Measurements from ENCODE around the gene KCNJ3. TPM values are rescaled to one million over a fixed set of nuclear protein-coding genes. Genes with fewer than 3 reads are reported as not detected.

The KCNJ3 gene
- total and polyA plus RNA-seq, 7 experiments from 2014 or later = not detected

DNA sequence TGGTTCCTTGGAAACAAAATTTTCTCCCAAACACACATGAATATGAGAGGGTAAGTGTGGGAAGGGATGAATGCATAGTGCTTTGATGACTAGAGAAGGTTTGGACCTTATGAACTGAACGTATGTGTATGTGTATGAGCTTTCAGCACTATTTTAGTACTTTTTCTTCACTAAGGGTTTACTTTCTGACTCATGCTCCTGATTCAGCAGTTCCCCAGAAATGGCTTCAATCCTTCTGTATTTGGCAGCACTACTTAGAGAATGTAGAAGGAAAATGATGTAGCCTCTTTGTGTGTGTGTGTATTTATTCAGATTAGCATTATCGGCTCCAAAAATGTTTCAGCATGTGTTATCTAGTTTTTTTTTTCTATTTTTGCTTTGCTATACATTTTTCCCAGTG is 22.2 kb downstream of the KCNJ3 start:
- Histone ChIP-seq H3K36me3 (ENCODE audit: control insufficient read depth in 2 of 3, insufficient read depth in 3 of 3, low read length in 3 of 3) (no peaks in the 10 kb centered on the region), H3K27ac (ENCODE audit: low read depth, low read length) (no peak overlapping the region), H3K4me3 (ENCODE audit: low read length) (no peak overlapping the region), H3K4me1 (ENCODE audit: control insufficient read depth in 2 of 2, insufficient read depth in 2 of 2, low read length in 2 of 2) (no peaks in the 10 kb centered on the region), H3K9me3 (ENCODE audit: control insufficient read depth in 2 of 3, low read length in 3 of 3) (no peaks in the 10 kb centered on the region), H3K27me3 (ENCODE audit: control insufficient read depth in 2 of 2, insufficient read depth in 2 of 2, low read length in 2 of 2) (no peaks in the 10 kb centered on the region)
- H3K4me3 Mint-ChIP-seq = no peak overlapping the region
- H3K36me3 Mint-ChIP-seq = no peaks in the 10 kb centered on the region
- ATAC-seq (no peak), DNase-seq (no peak)
- no peak overlapping the region for H3K27ac Mint-ChIP-seq
- ChIA-PET CTCF (no interaction called here), POLR2A (no interaction called here)
- H3K27me3 Mint-ChIP-seq = no peaks in the 10 kb centered on the region
- peaks cover 0 to 6% (median 0%) of the 10 kb centered on the region in 11 donors for H3K9me3 Mint-ChIP-seq
- intact Hi-C loops (cut with micrococcal nuclease) = no loop called here
- no peaks in the 10 kb centered on the region for H3K4me1 Mint-ChIP-seq

DNA sequence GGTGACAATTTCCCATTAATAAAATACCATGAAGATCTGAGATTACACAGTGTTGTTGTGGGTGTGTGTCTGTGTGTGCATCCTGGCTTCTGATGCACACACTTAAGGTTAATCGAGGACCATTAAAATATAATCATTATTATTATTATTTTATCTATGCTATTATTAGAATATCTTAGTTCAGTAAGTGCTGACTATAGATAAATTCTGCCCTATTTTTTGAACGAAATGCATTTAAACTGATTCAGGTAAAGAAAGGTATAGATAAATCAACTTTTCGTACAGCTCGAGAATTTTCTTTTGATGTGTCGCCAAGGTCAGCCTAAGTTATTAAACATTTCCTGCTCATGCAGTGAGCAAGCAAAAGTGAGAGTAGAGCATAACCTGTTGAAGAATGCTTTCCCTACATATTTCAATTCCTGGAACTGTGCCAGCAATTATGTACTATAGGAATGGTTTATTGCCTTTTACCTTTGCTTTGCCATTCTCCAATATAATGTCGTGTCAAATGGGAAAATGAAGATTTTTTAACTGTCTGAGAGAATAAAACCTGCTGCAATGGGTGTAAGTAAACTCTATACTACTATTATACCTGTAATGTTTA is 25.8 kb downstream of the KCNJ3 start:
- POLR2A ChIA-PET = no interaction called here
- ATAC-seq = no peak

DNA sequence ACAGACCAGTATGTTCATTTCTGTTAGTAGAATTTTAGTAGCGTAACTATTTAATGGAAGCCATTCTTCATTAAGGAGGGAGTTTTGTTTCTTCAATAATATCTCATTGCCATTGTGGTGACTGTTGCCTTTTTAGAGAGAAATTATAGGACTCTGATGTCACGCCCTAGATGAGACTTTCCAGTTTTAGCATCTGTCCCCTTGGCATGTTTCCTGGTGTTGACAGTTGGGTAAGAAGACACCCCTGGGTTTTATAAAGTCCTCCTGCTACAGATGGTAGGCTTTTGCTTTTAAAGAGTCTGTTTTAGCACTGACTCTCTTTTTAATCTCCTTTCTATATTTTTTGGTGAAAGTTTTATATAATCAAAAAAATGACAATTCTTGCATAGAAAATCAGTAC is 41.9 kb downstream of the KCNJ3 start:
- no peaks in the 10 kb centered on the region for H3K4me1 Mint-ChIP-seq
- no peaks in the 10 kb centered on the region for H3K4me1 ChIP-seq (ENCODE audit: control insufficient read depth in 2 of 2, insufficient read depth in 2 of 2, low read length in 2 of 2)
- H3K4me3 Mint-ChIP-seq = no peak overlapping the region

More for the DNA sequence above, 25.8 kb downstream of the KCNJ3 start:
- Histone ChIP-seq H3K36me3 (ENCODE audit: control insufficient read depth in 2 of 3, insufficient read depth in 3 of 3, low read length in 3 of 3) (no peaks in the 10 kb centered on the region), H3K4me3 (ENCODE audit: low read length) (no peak overlapping the region), H3K27ac (ENCODE audit: low read depth, low read length) (no peak overlapping the region), H3K27me3 (ENCODE audit: control insufficient read depth in 2 of 2, insufficient read depth in 2 of 2, low read length in 2 of 2) (no peaks in the 10 kb centered on the region), H3K4me1 (ENCODE audit: control insufficient read depth in 2 of 2, insufficient read depth in 2 of 2, low read length in 2 of 2) (no peaks in the 10 kb centered on the region), H3K9me3 (ENCODE audit: control insufficient read depth in 2 of 3, low read length in 3 of 3) (no peaks in the 10 kb centered on the region)
- DNase-seq = no peak
- no peaks in the 10 kb centered on the region for H3K36me3 Mint-ChIP-seq
- H3K27ac Mint-ChIP-seq = no peak overlapping the region
- CTCF ChIA-PET = no interaction called here
- intact Hi-C loops (cut with micrococcal nuclease) = no loop called here
- H3K9me3 Mint-ChIP-seq = peaks cover 0 to 6% (median 0%) of the 10 kb centered on the region in 11 donors
- no peaks in the 10 kb centered on the region for H3K27me3 Mint-ChIP-seq
- no peak overlapping the region for H3K4me3 Mint-ChIP-seq
- H3K4me1 Mint-ChIP-seq = no peaks in the 10 kb centered on the region

DNA sequence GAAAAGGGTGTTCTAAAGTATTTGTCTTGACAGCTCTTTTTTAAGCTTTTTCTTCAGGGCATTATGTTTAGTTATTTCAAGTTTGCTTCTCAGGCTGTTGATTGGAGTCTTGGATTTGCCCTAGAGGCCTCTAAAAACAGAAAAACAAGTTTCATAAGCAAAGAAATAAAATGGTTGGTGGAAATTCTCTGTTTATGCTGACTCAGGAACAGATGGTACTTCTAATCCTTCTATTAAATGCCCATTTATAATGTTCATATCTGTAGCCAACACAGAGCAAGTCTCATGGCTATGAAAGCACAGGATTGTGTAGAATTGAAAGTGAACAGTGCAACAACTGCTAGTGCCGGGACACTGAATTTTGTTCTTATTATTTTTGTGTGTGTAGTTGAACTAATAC is 60.4 kb downstream of the KCNJ3 start:
- Histone ChIP-seq H3K4me1 (ENCODE audit: control insufficient read depth in 2 of 2, insufficient read depth in 2 of 2, low read length in 2 of 2) (no peaks in the 10 kb centered on the region), H3K27me3 (ENCODE audit: control insufficient read depth in 2 of 2, insufficient read depth in 2 of 2, low read length in 2 of 2) (no peaks in the 10 kb centered on the region), H3K27ac (ENCODE audit: low read depth, low read length) (no peak overlapping the region), H3K4me3 (ENCODE audit: low read length) (no peak overlapping the region), H3K9me3 (ENCODE audit: control insufficient read depth in 2 of 3, low read length in 3 of 3) (no peaks in the 10 kb centered on the region), H3K36me3 (ENCODE audit: control insufficient read depth in 2 of 3, insufficient read depth in 3 of 3, low read length in 3 of 3) (no peaks in the 10 kb centered on the region)
- Mint-ChIP-seq H3K36me3 (no peaks in the 10 kb centered on the region), H3K27me3 (no peaks in the 10 kb centered on the region), H3K27ac (no peak overlapping the region), H3K9me3 (peaks cover 0 to 14% (median 0%) of the 10 kb centered on the region in 11 donors), H3K4me3 (no peak overlapping the region), H3K4me1 (no peaks in the 10 kb centered on the region)
- DNase-seq (no peak), ATAC-seq (no peak)
- ChIA-PET POLR2A (no interaction called here), CTCF (no interaction called here)
- intact Hi-C loops (cut with micrococcal nuclease) = no loop called here

More for the DNA sequence above, 41.9 kb downstream of the KCNJ3 start:
- ChIA-PET CTCF (interaction anchor here (0.7 kb wide), 1 partner anchor 26 kb away, joined by 3 read pairs; no protein-coding TSS in a partner anchor), POLR2A (no interaction called here)
- ATAC-seq = no peak
- no peak for DNase-seq
- intact Hi-C loops (cut with micrococcal nuclease) = no loop called here
- no peak overlapping the region for H3K27ac Mint-ChIP-seq
- no peak overlapping the region for H3K4me3 ChIP-seq (ENCODE audit: low read length)
- peaks cover 0 to 30% (median 1%) of the 10 kb centered on the region in 11 donors for H3K9me3 Mint-ChIP-seq
- no peaks in the 10 kb centered on the region for H3K36me3 Mint-ChIP-seq
- no peaks in the 10 kb centered on the region for H3K27me3 ChIP-seq (ENCODE audit: control insufficient read depth in 2 of 2, insufficient read depth in 2 of 2, low read length in 2 of 2)
- no peaks in the 10 kb centered on the region for H3K36me3 ChIP-seq (ENCODE audit: control insufficient read depth in 2 of 3, insufficient read depth in 3 of 3, low read length in 3 of 3)
- H3K27ac ChIP-seq (ENCODE audit: low read depth, low read length) = no peak overlapping the region
- H3K27me3 Mint-ChIP-seq = no peaks in the 10 kb centered on the region
- H3K9me3 ChIP-seq (ENCODE audit: control insufficient read depth in 2 of 3, low read length in 3 of 3) = no peaks in the 10 kb centered on the region

DNA sequence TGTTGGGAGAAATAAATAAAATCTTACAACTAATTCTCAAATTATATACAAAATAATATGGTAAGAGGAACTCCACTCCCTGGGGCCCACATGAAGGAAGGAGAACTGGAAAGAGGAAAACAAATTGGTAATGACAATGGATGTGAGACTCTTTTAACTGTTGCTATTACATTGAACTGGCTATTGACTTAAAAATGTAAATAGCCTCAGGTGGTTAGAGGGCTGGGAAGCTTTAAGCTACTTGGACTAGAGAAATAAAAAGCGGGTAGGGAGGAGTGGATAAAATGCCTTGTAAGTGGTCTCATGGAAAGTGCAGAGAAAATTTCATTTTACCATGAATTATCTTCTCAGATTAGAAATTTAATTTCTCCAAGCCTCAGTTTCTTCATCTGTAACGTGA is 64.1 kb downstream of the KCNJ3 start:
- no peaks in the 10 kb centered on the region for H3K9me3 ChIP-seq (ENCODE audit: control insufficient read depth in 2 of 3, low read length in 3 of 3)
- H3K4me1 Mint-ChIP-seq = no peaks in the 10 kb centered on the region
- no peak overlapping the region for H3K4me3 ChIP-seq (ENCODE audit: low read length)
- H3K27me3 ChIP-seq (ENCODE audit: control insufficient read depth in 2 of 2, insufficient read depth in 2 of 2, low read length in 2 of 2) = no peaks in the 10 kb centered on the region
- no peaks in the 10 kb centered on the region for H3K4me1 ChIP-seq (ENCODE audit: control insufficient read depth in 2 of 2, insufficient read depth in 2 of 2, low read length in 2 of 2)
- CTCF ChIA-PET = no interaction called here
- H3K27me3 Mint-ChIP-seq = no peaks in the 10 kb centered on the region
- DNase-seq (no peak), ATAC-seq (no peak)
- peaks cover 0 to 9% (median 0%) of the 10 kb centered on the region in 11 donors for H3K9me3 Mint-ChIP-seq
- H3K27ac Mint-ChIP-seq = no peak overlapping the region
- POLR2A ChIA-PET = no interaction called here
- H3K4me3 Mint-ChIP-seq = no peak overlapping the region
- H3K27ac ChIP-seq (ENCODE audit: low read depth, low read length) = no peak overlapping the region
- H3K36me3 Mint-ChIP-seq = no peaks in the 10 kb centered on the region
- intact Hi-C loops (cut with micrococcal nuclease) = no loop called here
- no peaks in the 10 kb centered on the region for H3K36me3 ChIP-seq (ENCODE audit: control insufficient read depth in 2 of 3, insufficient read depth in 3 of 3, low read length in 3 of 3)

DNA sequence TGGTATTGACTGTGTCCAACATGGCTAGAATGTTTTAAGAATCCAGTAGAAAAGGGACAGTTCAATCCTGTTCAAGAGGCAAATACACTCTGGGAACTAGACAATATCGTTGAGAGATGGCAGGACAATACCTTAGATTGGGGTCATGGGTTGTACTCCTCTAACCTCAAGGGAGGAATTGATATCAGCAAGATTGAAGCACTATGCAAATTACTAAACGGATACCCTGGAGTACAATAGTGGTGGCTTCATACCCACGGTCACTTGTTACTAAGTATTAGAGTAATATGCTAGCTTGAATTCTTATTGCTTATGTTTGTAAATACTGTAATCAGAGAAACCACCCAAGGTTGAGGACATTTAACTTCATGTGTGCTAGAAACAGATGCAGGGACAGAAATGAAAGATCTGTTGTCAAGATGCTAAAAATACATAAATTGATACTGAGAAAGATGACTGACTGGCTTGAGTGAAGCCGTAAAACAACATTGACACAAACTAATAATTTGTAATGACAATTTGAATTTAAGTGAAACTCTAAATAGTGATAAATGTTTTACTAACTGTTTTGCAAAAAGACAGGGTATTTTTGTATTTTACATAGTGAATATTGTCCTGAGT is 73.3 kb downstream of the KCNJ3 start:
- Mint-ChIP-seq H3K4me1 (no peaks in the 10 kb centered on the region), H3K36me3 (no peaks in the 10 kb centered on the region), H3K27me3 (no peaks in the 10 kb centered on the region), H3K9me3 (peaks cover 0 to 10% (median 4%) of the 10 kb centered on the region in 11 donors), H3K4me3 (no peak overlapping the region), H3K27ac (no peak overlapping the region)
- ChIA-PET CTCF (interaction anchor here (0.5 kb wide), 1 partner anchor 70 kb away, joined by 3 read pairs; no protein-coding TSS in a partner anchor), POLR2A (no interaction called here)
- H3K4me3 ChIP-seq (ENCODE audit: low read length) = no peak overlapping the region
- DNase-seq (no peak), ATAC-seq (no peak)
- no peak overlapping the region for H3K27ac ChIP-seq (ENCODE audit: low read depth, low read length)
- H3K9me3 ChIP-seq (ENCODE audit: control insufficient read depth in 2 of 3, low read length in 3 of 3) = no peaks in the 10 kb centered on the region
- H3K27me3 ChIP-seq (ENCODE audit: control insufficient read depth in 2 of 2, insufficient read depth in 2 of 2, low read length in 2 of 2) = no peaks in the 10 kb centered on the region
- H3K4me1 ChIP-seq (ENCODE audit: control insufficient read depth in 2 of 2, insufficient read depth in 2 of 2, low read length in 2 of 2) = no peaks in the 10 kb centered on the region
- no peaks in the 10 kb centered on the region for H3K36me3 ChIP-seq (ENCODE audit: control insufficient read depth in 2 of 3, insufficient read depth in 3 of 3, low read length in 3 of 3)
- intact Hi-C loops (cut with micrococcal nuclease) = no loop called here

DNA sequence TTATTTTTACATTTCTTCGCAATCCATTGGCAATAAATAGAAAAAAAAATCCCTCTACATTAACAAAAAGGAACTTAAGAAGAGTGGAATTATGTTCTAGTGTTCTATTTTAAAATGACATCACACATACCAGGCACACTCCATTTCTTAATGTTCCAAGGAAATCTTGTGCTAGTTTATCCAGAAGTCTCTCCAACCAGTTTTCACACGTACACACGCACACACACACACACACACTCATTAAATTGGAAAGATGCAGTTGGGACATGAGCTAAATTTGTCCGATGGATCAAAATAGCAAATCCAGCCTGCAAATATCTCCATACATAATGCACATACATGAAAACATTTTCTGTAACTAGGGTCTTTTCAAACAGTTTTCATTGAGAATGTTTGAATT is 78.3 kb downstream of the KCNJ3 start:
- Mint-ChIP-seq H3K27me3 (no peaks in the 10 kb centered on the region), H3K4me1 (no peaks in the 10 kb centered on the region), H3K4me3 (no peak overlapping the region), H3K27ac (no peak overlapping the region), H3K9me3 (peaks cover 0 to 5% (median 0%) of the 10 kb centered on the region in 11 donors), H3K36me3 (no peaks in the 10 kb centered on the region)
- Histone ChIP-seq H3K4me3 (ENCODE audit: low read length) (no peak overlapping the region), H3K27me3 (ENCODE audit: control insufficient read depth in 2 of 2, insufficient read depth in 2 of 2, low read length in 2 of 2) (no peaks in the 10 kb centered on the region), H3K36me3 (ENCODE audit: control insufficient read depth in 2 of 3, insufficient read depth in 3 of 3, low read length in 3 of 3) (no peaks in the 10 kb centered on the region), H3K27ac (ENCODE audit: low read depth, low read length) (no peak overlapping the region), H3K4me1 (ENCODE audit: control insufficient read depth in 2 of 2, insufficient read depth in 2 of 2, low read length in 2 of 2) (no peaks in the 10 kb centered on the region), H3K9me3 (ENCODE audit: control insufficient read depth in 2 of 3, low read length in 3 of 3) (no peaks in the 10 kb centered on the region)
- no peak for DNase-seq
- CTCF ChIA-PET = no interaction called here
- POLR2A ChIA-PET = no interaction called here
- intact Hi-C loops (cut with micrococcal nuclease) = no loop called here
- ATAC-seq = no peak

Data from naive thymus-derived CD4-positive, alpha-beta T cell (primary cell).